GM19452 (cell line): Measurements from ENCODE around the gene IGFBP6.
"Not testable (repeated sequence)": the region's sequence is repeated elsewhere in the genome, so short reads cannot be mapped to it uniquely, and the experiment has no call there.

Experiments
- ATAC-seq: cut with Tn5 transposase; IDR thresholded peaks from one replicate; pipeline ENCODE4 v1.9.1; 2021; ENCODE audit not compliant: unreplicated experiment

IGFBP6 gene

DNA sequence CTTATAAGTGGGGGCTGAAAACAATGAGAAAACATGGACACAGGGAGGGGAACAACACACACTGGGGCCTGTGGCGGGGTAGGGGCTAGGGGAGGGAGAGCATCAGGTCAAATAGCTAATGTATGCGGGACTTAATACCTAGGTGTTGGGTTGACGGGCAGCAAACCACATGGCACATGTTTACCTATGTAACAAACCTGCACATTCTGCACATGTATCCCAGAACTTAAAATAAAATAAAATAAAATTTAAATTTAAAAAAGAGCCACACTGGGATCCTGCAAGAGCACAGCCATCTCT, 1.9 kb upstream of the IGFBP6 start:
- not testable (repeated sequence) for ATAC-seq

DNA sequence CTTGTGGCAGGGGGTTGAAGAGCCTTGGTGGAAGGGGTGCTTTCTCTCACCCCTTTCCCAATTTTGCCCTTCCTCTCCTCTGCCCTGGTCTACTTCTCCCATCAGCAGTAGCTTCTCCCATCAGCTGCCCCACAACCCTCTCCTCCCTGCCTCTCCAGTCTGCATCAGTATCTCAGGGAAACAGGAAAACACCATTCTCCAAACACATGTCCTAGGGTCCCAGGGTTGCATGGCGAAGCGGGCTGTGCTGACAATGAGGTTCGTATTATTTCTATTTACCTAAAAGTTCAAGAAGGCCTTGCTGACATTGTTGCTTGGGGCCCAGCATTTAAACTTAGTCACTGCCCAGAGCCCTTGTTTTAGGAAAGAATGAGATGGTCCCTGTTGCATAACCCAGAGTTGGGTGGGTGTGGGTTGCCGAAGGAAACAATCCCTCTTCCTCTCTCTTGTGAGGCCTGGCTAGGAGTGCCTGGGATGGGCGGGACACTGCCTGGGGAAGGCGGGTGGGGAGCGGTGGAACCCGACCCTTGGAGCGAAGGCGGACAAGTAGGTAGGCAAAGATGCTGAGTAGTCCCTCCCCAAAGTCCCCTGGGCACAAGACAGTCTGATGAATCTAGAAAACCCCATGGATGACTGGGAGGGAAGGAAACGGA, 1.3 kb upstream of the IGFBP6 start:
- ATAC-seq = no peak

DNA sequence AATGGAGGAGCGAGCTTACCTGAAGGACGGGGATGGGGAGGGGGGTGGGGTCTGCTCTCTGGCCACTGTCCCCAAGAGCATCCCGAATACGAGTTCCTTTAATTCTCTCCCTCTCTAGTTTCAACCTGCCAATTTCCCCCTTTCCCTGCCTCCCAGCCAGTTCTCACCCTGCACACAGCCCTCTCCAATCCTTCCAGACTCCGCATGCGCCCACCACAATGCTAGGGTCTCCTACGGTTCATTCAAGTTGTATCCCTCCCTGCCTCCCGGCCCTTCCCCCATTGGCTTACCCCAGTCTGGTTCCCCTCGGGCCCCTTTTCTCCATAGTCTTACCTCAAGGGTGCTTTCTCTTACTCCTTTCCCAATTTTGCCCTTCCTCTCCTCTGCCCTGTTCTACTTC, 708 bp upstream of the IGFBP6 start:
- no peak for ATAC-seq

DNA sequence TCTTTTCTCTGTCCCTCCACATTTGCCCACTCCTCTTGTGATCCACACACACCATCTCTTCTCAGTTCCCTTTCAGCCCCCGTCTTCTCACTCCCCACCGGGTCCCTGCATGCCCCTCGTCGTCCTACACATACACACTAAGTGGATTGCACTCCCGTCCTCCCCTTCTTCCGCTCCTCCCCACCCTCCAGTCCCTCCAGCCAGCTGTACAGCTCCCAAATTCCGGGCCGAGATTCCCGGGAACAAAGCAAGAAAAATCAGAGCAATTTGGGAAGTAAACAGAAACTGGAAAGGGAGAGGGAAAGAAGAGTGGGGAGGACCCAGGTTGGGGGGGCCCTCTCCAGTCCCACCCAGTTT, 282 bp upstream of the IGFBP6 start:
- no peak for ATAC-seq

DNA sequence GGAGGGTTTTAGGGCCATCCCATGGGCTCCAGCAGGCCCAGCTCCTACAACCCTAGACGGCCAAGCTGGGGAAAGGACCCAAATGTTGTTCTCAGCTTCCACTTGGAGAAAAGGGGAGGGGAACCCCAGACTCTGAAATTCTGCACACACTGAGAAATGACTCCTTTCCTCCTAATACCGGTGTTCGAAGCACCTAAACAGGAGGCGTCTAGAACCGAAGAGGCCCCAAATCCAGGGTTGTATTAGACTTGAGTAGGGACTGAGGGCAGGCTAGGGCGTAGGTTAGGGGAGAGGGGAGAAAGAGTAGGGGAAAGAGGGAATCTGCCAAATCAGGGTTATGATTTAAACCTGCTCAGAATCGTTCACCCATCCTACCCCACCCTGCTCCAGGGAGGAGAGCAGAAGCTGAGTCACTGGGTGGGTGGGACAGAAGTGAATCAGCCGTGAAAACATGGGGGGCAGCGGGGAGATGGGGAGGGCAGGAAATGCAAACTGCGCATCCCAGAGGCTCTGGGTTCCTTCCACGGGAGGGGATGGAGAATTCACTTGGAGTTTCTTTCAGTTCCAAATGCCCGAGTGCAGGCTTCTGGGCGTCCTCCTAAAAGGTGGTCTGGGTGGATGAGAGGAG, 1.0 kb downstream of the IGFBP6 start:
- no peak for ATAC-seq

DNA sequence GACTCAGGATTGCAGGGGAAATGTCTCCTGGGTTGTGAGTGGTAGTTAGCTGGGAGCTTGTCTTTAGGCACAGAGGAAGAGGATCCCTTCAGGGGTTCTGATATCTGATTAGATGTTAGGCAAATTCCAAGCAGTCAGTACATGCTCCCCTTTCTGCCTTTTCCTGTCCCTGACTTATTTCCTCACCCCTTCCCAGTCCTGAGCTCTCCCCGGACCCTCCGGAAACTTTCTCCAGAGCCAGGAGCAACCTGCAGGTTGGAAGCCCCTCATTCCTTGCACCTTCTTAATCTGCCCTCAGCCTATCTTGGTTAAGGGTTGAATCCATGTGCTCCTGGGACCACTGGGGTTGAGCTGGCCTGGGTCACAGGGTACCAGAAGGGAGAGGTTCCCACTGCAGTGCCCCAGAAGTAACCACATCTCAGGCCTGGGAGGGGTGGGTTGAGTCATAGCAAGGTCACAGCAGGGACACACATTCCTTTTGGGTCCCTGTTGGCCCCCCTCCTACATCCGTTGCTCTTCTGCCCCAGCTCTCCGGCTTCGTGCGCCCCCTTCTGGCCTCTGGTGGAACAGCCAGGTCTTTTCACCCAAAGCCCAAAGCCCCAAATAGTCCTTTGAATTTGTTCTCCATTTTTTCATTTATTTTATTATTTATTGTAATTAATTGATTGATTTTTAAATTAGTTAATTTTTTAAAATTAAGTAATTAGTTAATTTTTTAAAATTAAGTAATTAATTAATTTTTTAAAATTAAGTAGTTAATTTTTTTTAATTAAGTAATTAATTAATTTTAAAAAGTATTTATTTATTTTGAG, 1.8 kb downstream of the IGFBP6 start:
- ATAC-seq = no peak

DNA sequence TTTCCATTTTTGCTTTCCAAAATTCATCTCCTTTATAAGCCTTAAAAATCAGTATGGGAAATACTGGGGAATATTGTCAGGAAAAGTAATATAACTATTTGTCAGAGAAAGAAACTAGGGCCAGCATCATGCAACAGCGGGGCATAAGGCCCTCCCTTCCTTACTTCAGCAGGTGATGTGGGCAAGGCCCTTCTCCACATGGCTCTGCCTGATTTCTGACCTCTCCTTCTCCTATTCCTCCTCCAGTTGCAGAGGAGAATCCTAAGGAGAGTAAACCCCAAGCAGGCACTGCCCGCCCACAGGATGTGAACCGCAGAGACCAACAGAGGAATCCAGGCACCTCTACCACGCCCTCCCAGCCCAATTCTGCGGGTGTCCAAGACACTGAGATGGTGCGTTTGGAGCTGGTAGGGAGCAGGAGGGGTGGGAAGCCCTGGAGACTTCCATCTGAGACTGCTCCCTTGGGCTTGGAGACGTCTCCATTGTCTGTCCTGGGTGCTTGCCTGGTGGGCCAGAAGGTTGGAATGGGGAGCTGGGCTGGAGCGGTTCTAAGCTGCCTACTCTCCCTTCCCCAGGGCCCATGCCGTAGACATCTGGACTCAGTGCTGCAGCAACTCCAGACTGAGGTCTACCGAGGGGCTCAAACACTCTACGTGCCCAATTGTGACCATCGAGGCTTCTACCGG, 3.1 kb downstream of the IGFBP6 start:
- ATAC-seq = no peak

DNA sequence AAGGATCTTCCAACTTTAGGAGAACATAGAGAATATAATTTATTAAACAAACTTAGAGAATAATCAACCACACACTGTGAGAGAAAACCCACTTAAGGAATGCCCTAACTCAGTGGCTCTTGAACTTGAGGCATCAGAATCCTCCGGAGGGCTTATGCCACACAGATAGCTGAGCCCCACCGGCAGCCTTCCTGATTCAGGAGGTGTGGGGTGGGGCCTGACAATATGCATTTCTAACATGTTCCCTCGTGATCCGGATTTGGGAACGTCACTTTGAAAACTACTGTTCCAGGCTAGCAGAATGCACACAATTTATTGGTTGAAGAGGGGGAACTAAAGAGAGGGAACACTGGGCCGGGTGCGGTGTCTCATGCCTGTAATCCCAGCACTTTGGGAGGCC, 3.8 kb downstream of the IGFBP6 start:
- no peak for ATAC-seq

DNA sequence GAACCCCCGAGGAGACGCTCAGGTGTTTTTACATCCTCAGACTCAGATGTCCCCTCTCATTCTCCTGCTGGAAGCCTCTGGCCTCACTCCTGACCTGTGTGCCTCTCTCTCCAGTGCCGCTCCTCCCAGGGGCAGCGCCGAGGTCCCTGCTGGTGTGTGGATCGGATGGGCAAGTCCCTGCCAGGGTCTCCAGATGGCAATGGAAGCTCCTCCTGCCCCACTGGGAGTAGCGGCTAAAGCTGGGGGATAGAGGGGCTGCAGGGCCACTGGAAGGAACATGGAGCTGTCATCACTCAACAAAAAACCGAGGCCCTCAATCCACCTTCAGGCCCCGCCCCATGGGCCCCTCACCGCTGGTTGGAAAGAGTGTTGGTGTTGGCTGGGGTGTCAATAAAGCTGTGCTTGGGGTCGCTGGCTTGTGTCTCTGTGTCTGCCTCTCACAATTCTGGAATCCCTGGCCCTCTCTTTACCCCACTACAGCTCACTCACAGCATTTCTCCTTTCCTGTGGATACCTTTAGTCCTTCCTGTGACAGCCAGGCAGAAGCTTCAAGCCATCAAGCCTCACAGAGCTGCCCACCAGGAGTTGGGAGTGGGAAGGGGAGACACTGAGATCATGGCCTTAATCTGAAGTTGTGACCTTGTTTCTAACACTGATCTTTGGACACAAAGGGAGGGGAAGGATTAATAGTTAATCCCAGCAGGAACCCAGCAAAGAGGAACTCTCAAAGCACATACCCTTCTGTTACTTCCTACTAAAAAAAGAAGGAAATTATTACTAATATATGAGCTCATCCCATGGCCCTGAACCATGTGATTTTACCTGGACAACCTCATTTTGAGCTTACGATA, 4.7 kb downstream of the IGFBP6 start:
- ATAC-seq = no peak

DNA sequence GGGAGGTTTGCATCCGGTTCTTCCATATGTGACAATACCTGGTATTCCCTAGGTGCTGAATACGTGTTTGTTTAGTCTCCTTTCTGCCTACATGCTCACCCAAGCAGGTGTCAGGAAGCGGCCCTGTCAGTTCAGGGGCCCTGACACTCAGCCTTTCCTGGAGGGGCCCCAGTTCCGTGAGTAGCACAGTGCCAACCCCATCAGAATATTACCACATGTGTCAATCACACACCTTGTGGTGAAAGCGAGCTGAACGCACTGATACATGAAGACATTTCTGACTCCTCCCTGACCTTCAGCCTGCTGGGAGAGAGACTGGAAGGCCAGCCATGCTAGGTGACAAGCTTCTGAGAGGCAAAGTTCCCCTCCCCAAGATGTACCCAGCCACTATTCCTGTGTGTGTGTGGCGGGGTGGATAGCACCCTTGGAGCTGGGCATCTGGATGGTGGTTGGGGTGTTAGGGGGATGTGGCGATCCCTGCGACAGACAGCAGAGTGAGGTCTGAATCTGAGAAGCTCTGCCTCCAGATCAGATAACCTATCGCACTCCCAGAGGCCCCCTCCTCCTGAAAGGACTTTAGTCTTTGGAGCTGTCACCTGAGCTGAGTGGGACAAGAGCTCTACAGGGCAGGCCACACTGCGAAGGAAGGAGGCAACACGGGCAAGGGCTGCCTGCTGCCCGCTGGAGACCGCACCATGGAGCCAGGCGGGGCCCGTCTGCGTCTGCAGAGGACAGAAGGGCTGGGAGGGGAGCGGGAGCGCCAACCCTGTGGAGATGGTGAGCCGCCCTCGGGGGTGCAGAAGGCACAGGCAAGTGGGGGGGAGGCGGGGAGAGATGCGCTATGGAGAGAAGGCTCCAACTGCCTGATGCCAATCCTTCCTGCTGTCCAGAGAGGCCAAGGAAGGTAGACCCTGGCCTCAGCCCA, 5.7 kb downstream of the IGFBP6 start, which contains the start of gene SOAT2:
SOAT2 (plus strand) TSS at position 604 of the 925 bp plus-strand sequence; CDS start at position 696, 92 bp downstream.
- ATAC-seq = peak; percentile 71

DNA sequence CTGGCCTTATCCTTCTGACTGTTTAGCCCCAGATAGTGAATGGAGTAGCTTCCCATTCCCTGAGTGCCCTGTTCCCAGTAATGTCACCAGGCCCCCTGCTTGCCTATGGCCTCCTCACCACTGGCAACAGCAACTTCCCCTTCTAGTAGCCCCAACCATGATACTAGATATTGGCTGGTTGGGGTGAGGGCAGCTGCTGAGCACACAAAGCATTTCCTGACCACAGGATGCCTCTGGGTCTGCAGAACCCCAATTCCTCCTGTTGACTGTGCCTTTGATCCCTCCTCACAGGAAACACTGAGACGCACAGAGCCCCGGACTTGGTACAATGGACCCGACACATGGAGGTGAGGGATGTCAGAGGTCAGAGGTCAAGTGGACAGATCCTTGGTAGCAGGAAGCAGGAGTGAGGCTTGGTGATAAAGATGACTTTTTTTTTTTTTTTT, 6.4 kb downstream of the IGFBP6 start:
- no peak for ATAC-seq

DNA sequence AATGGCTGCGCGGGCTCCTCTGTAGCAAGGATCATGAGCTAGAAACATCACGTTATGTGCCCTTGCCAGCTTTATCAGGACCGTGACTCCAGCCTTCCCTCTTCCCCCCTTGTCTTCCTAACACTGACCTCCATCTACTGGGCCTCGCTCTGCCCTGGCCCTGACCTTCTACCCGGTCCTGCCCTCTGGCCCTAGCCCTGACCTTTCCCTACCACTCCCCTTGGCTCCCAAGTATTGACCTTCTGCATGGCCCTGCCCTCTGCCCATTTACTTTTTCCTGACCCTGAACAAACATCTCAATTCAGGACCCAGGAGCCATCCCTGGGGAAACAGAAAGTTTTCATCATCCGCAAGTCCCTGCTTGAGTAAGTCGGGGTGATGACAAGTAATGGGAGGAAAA, 7.8 kb downstream of the IGFBP6 start:
- ATAC-seq = no peak

DNA sequence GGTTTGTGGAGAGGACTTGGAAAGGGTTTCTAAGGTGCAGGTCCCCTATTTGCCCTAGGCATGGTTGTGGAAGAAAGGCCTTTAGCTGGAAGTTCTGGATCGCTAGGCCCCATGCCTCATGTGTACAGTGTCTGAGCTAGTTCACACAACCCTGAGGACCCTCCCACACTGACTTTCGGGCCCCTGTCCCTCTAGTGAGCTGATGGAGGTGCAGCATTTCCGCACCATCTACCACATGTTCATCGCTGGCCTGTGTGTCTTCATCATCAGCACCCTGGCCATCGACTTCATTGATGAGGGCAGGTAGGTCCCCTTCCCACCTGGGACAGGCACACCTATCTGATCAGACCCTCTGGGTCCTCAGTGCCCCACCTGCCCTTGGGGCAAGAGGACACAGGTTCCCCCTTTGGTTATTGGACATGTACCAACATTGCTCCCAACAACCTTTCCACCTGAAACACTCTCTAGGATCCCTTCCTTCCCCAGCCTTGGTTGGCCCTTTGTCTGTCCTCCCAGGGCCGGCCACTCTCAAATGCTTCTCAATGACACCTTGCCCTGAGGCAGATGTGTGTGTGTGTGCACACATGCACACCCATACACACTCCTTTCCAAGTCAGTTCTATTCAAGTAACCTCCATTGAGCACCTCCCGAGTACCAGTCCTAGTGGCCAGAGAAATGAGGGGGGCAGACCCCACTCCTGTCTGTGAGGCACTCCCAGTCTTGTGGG, 8.4 kb downstream of the IGFBP6 start:
- no peak for ATAC-seq

DNA sequence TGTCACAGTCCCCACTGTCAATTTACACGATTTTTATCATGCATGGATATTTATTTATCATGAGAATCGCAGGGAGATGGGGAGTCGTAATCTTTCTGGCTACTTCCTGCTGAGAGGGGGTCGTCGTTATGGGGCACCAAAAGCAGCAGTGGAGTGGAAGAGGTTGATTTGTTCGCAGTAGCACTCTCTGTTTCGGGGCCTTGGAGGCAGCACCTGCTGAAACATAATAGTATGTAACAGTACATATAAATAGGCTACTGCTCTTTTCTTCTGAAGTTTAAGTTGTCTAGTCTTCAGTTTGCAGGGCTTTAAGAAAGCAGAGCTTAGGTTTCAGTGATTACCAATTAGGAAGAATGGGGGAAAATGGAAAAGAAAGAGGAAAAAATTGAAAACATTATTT, 9.7 kb downstream of the IGFBP6 start:
- no peak for ATAC-seq

DNA sequence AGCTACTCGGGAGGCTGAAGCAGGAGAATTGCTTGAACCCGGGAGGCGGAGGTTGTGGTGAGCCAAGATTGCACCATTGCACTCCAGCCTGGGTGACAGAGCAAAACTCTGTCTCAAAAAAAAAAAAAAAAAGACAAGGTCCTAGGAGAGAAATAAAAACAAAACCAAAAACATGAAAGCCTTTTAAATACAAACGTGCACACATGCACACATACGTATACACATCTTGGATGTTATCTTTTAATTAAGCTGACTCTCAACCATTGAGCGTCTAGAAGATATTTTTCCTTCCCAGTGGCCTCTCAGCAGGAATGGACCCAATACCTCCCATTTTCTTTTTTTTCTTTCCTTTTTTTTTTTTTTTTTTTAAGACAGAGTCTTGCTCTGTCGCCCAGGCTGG, 15.0 kb downstream of the IGFBP6 start:
- not testable (repeated sequence) for ATAC-seq

DNA sequence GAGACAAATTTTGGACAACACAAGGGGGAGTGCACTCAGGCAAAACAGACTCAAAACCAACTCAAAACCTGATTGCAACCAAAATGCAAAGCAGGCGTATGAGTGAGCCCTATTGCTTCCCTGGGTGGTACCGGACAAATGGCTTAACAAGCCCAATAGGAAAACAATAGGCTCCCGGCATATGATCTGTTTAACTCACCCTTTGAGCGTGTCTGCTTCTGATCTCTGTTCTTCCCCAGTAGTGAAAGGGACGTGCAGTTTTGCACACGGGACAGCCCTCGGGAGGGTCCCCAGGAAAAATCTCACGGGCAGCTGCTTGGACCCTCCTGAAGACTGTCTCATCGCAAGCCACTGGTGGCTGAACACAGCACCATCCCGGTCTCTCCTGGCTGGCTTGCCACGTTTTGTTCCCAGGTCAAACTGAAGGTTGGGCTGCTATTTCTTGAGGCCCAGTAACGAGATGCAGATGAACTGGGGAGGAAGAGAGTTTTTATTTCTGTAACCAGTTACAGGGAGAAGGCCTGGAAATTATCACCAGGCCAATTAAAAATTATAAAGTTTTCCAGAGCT, 15.8 kb downstream of the IGFBP6 start:
- ATAC-seq = no peak

DNA sequence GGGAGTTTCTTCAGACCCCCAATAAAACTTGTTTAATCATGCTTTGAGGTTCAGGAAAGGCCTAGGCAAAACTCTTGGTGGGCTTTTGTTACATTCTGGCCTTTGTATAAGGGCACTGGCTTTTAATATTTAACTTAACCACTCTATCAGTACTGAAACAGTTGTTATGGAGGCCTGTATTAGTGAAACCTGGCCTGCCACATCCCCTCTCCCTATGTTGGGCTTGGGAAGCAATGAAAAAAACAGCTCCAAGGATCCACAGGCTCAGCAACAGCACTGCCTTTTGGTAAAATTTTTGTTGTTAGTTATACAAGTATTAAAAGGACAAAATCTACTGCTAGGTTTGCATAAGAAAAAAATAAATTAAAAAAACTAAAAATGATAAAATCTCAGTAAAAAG, 16.5 kb downstream of the IGFBP6 start:
- ATAC-seq = no peak

DNA sequence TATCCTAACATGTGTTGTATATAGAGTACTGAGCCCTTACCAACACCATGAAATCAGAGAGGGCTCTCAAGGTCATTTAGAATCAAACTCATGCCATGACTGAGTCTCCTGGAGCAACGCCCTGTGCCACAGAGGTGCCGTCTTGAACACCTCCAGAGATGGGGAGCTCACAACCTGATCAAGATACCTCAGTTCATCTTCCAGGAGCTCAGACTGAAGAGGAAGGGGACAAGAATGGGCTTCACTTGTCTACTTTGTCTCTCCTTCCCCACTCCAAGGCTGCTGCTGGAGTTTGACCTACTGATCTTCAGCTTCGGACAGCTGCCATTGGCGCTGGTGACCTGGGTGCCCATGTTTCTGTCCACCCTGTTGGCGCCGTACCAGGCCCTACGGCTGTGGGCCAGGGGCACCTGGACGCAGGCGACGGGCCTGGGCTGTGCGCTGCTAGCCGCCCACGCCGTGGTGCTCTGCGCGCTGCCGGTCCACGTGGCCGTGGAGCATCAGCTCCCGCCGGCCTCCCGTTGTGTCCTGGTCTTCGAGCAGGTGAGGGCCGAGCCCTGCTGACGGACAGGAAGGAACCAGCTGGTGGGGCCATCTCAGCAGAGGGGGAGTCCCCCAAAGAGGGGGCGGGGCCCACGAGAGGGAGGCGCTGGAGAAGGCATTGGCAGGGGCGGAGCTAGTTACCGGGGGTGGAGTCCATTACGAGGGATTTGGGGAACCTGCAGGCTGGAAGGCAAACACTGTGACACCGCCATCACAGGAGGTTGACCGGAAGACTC, 17.8 kb downstream of the IGFBP6 start:
- ATAC-seq = no peak
